ENCODE results near the gene ECT2. TPM values are rescaled to one million over a fixed set of nuclear protein-coding genes. Genes with fewer than 3 reads are reported as not detected.

The ECT2 gene
- total RNA-seq, 1 experiment from 2014 or later = 81.3 TPM

GRCh38 chr3:172709774-172710663 is 40.5 kb upstream of the ECT2 start:
- Histone ChIP-seq H3T11ph (ENCODE audit: low read length) (no peak overlapping the region), H4K20me1 (ENCODE audit: control insufficient read depth, insufficient read depth, insufficient read length) (no peaks in the 10 kb centered on the region), H3K14ac (ENCODE audit: insufficient read depth, low read length) (no peak overlapping the region), H2BK15ac (ENCODE audit: low read depth, low read length) (no peak overlapping the region), H3K23me2 (ENCODE audit: insufficient read length, low read depth, low read length, poor library complexity, severe bottlenecking) (peaks cover 10% of the 10 kb centered on the region), H3K27ac (ENCODE audit: insufficient read length, low read depth, low read length) (no peak overlapping the region), H3K9ac (ENCODE audit: extremely low read depth, insufficient read length, low read length) (peak overlapping the region; percentile 32), H3K79me1 (ENCODE audit: insufficient read depth, low read depth, low read length, poor library complexity, severe bottlenecking) (no peaks in the 10 kb centered on the region), H3K9me3 (ENCODE audit: control insufficient read depth, low read depth, low read length) (no peaks in the 10 kb centered on the region), H3K4me1 (ENCODE audit: insufficient read depth, low read length) (no peaks in the 10 kb centered on the region), H3K27me3 (ENCODE audit: insufficient read depth, low read length) (no peaks in the 10 kb centered on the region), H3K23ac (ENCODE audit: insufficient read length, low read depth, low read length) (no peak overlapping the region), H2BK5ac (ENCODE audit: insufficient read length, low read length) (no peak overlapping the region), H4K91ac (ENCODE audit: insufficient read length, low read depth, low read length) (no peak overlapping the region), H3K4ac (ENCODE audit: low read depth, low read length) (no peak overlapping the region), H3K56ac (ENCODE audit: insufficient read length, low read depth, low read length) (no peak overlapping the region), H4K8ac (replicated peaks; ENCODE audit: insufficient read length, low read depth, low read length) (no peak overlapping the region), H4K5ac (ENCODE audit: insufficient read length, low read depth, low read length) (no peak overlapping the region), H2AK5ac (ENCODE audit: insufficient read length, low read length) (no peak overlapping the region), H3K18ac (ENCODE audit: insufficient read length, low read depth, low read length) (no peak overlapping the region), H2BK20ac (ENCODE audit: low read depth, low read length, poor library complexity, severe bottlenecking) (no peak overlapping the region), H3K4me2 (ENCODE audit: insufficient read depth, insufficient read length, low read length) (peak overlapping the region; percentile 90), H2BK120ac (ENCODE audit: low read depth, low read length, poor library complexity, severe bottlenecking) (no peak overlapping the region), H2BK12ac (ENCODE audit: insufficient read length, low read depth, low read length) (no peak overlapping the region), H2AFZ (ENCODE audit: low read length) (no peak overlapping the region), H3K79me2 (ENCODE audit: insufficient read depth, low read length) (no peaks in the 10 kb centered on the region)
- Mint-ChIP-seq H3K36me3 (ENCODE audit: insufficient read depth in 1 of 3, low read depth in 3 of 3) (no peaks in the 10 kb centered on the region), H3K9me3 (no peaks in the 10 kb centered on the region), H3K27me3 (ENCODE audit: low read depth) (peaks cover 16% of the 10 kb centered on the region), H3K4me1 (peaks cover 13 to 21% of the 10 kb centered on the region in 2 experiments), H3K4me3 (peak overlapping the region; percentile 94 to 95), H3K27ac (no peak overlapping the region; a peak in 1 of 7 replicates)
- WGBS (ENCODE audit: extremely low coverage, insufficient read length, low lambda C conversion rate) = no CpG with 5 or more reads among the region's 17 CpGs
- DNase-seq = peak; percentile 37
- TF ChIP-seq, protein P1, sequence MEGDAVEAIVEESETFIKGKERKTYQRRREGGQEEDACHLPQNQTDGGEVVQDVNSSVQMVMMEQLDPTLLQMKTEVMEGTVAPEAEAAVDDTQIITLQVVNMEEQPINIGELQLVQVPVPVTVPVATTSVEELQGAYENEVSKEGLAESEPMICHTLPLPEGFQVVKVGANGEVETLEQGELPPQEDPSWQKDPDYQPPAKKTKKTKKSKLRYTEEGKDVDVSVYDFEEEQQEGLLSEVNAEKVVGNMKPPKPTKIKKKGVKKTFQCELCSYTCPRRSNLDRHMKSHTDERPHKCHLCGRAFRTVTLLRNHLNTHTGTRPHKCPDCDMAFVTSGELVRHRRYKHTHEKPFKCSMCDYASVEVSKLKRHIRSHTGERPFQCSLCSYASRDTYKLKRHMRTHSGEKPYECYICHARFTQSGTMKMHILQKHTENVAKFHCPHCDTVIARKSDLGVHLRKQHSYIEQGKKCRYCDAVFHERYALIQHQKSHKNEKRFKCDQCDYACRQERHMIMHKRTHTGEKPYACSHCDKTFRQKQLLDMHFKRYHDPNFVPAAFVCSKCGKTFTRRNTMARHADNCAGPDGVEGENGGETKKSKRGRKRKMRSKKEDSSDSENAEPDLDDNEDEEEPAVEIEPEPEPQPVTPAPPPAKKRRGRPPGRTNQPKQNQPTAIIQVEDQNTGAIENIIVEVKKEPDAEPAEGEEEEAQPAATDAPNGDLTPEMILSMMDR (conservative IDR thresholded peaks at IDR 0.05) = no peak
